HepG2 (cell line): Measurements from ENCODE around the gene SLAMF9. TPM values are rescaled to one million over a fixed set of nuclear protein-coding genes. Genes with fewer than 3 reads are reported as not detected.

Experiments
- CHD2 ChIP-seq: IDR thresholded peaks from 2 replicates; pipeline ENCODE4 v1.6.1; 2011; ENCODE audit warnings: low read depth, low read length, improper control_type of control experiment
- YY1 ChIP-seq: IDR thresholded peaks from 2 replicates; pipeline ENCODE4 v1.6.1; 2011; ENCODE audit warnings: low read length, low read depth, moderate library complexity, mild to moderate bottlenecking; ENCODE audit not compliant: insufficient read depth, insufficient replicate concordance
- ZNF468 ChIP-seq: sonication (generic); formaldehyde crosslinking; IDR thresholded peaks from 2 replicates; pipeline ENCODE4 v1.8.0; 2022; ENCODE audit warnings: mild to moderate bottlenecking, moderate library complexity, missing genetic modification reagents
- ZNF550 ChIP-seq: sonication (generic); formaldehyde crosslinking; IDR thresholded peaks from 2 replicates; pipeline ENCODE4 v1.4.0; 2020; ENCODE audit warnings: mild to moderate bottlenecking, missing genetic modification reagents, borderline replicate concordance
- polyA plus RNA-seq, 8 experiments: library from polyadenylated mRNA; depleted of rRNA in 3 of 8; stranded (reverse) in 7 of 8; unstranded in 1 of 8; fragments of >200 nt; fragmentation: Illumina TruSeq in 4 of 8; extraction: Trizol in 4 of 8; gene quantifications; 2 replicates each; pipeline versions ENCODE4 v1.2.1 to v1.2.3, GENCODE V29; 2011 to 2016; ENCODE audit warnings: low read depth in 4 of 8, missing spikeins in 1 of 8, mixed read lengths in 1 of 8; ENCODE audit not compliant: insufficient read depth in 1 of 8
- total RNA-seq, 5 experiments: library from RNA; depleted of rRNA; stranded (reverse); fragments of >200 nt; fragmentation: Illumina TruSeq; extraction: Trizol; gene quantifications; 2 replicates each; pipeline ENCODE4 v1.2.3, GENCODE V29; 2016; ENCODE audit warnings: low read depth in 1 of 5
- TF ChIP-seq, protein P1 (sequence below): sonication (generic); formaldehyde crosslinking; IDR thresholded peaks from 2 replicates; pipeline ENCODE4 v1.4.0; 2020; ENCODE audit warnings: missing genetic modification reagents, borderline replicate concordance
- TF ChIP-seq, protein P2 (sequence below): sonication (generic); formaldehyde crosslinking; IDR thresholded peaks from 2 replicates; pipeline ENCODE4 v1.4.0; 2020; ENCODE audit warnings: missing genetic modification reagents, borderline replicate concordance

The SLAMF9 gene
- total and polyA plus RNA-seq, 2 of the 13 experiments (the other 11 are each of a cell fraction or from before 2014, with no cell fraction given): 0.82 TPM; not detected in 1

DNA sequence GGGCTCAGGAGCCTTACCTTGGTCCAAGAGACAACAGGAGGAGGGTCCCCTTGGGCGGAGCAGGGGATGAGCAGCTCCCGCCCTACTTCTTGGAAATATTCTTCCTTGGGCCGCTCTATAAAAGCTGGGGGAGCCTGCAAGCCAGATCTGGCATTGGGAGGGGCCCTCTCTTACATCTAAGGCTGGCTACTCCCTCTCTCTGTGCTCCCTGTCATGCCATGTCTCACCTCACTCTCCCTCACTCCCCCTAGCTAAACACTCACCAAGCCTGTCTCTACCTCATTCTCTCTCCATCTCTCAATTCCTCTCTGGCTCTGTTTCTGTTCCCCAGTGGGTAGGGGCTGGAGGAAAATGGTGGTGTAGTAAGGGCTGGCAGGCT, 22.3 kb downstream of the SLAMF9 start (continued):
- TF ChIP-seq, protein P1, sequence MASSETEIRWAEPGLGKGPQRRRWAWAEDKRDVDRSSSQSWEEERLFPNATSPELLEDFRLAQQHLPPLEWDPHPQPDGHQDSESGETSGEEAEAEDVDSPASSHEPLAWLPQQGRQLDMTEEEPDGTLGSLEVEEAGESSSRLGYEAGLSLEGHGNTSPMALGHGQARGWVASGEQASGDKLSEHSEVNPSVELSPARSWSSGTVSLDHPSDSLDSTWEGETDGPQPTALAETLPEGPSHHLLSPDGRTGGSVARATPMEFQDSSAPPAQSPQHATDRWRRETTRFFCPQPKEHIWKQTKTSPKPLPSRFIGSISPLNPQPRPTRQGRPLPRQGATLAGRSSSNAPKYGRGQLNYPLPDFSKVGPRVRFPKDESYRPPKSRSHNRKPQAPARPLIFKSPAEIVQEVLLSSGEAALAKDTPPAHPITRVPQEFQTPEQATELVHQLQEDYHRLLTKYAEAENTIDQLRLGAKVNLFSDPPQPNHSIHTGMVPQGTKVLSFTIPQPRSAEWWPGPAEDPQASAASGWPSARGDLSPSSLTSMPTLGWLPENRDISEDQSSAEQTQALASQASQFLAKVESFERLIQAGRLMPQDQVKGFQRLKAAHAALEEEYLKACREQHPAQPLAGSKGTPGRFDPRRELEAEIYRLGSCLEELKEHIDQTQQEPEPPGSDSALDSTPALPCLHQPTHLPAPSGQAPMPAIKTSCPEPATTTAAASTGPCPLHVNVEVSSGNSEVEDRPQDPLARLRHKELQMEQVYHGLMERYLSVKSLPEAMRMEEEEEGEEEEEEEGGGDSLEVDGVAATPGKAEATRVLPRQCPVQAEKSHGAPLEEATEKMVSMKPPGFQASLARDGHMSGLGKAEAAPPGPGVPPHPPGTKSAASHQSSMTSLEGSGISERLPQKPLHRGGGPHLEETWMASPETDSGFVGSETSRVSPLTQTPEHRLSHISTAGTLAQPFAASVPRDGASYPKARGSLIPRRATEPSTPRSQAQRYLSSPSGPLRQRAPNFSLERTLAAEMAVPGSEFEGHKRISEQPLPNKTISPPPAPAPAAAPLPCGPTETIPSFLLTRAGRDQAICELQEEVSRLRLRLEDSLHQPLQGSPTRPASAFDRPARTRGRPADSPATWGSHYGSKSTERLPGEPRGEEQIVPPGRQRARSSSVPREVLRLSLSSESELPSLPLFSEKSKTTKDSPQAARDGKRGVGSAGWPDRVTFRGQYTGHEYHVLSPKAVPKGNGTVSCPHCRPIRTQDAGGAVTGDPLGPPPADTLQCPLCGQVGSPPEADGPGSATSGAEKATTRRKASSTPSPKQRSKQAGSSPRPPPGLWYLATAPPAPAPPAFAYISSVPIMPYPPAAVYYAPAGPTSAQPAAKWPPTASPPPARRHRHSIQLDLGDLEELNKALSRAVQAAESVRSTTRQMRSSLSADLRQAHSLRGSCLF (CRISPR knock-in tag): no peak
- TF ChIP-seq CHD2 (no peak), YY1 (no peak), ZNF468 (CRISPR knock-in tag) (no peak), ZNF550 (CRISPR knock-in tag) (no peak)
- TF ChIP-seq, protein P2, sequence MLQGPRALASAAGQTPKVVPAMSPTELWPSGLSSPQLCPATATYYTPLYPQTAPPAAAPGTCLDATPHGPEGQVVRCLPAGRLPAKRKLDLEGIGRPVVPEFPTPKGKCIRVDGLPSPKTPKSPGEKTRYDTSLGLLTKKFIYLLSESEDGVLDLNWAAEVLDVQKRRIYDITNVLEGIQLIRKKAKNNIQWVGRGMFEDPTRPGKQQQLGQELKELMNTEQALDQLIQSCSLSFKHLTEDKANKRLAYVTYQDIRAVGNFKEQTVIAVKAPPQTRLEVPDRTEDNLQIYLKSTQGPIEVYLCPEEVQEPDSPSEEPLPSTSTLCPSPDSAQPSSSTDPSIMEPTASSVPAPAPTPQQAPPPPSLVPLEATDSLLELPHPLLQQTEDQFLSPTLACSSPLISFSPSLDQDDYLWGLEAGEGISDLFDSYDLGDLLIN: no peak
